SKM-1 treated with dmso at 0.1 percent for 144 hours (cell line): Measurements from ENCODE around the gene KMT2B.
A peak's percentile ranks its signal among the peaks of the same experiment; 100 is the strongest.

ENCODE experiments used
- DNase-seq: peaks from one replicate; lab custom pipeline; 2025; ENCODE audit not compliant: unreplicated experiment; lab: John Stamatoyannopoulos, UW

KMT2B gene

GRCh38 chr19:35741203-35741515 is 23.4 kb downstream of the KMT2B start:
- no peak for DNase-seq

- peak; percentile 57 for DNase-seq
These were observed 24.4 kb downstream of the KMT2B start, which contains the start of gene IGFLR1 for GRCh38 chr19:35742121-35742724. IGFLR1 (minus strand) TSS chr19:35742452; CDS start chr19:35741180, 1,272 bp downstream.

GRCh38 chr19:35743640-35744429 is 26.0 kb downstream of the KMT2B start:
- DNase-seq: no peak

- peak; percentile 98 for DNase-seq
These were observed 26.9 kb downstream of the KMT2B start for GRCh38 chr19:35744430-35745327.

- peak; percentile 99 for DNase-seq
These were observed 27.7 kb downstream of the KMT2B start, which contains the start of the genes PSENEN and U2AF1L4 for GRCh38 chr19:35745328-35746086. PSENEN (plus strand) TSS chr19:35745651; CDS start chr19:35745931, 280 bp downstream. U2AF1L4 (minus strand) TSS chr19:35745418; CDS start chr19:35745391, 27 bp downstream.

GRCh38 chr19:35746087-35746462 is 28.3 kb downstream of the KMT2B start:
- no peak for DNase-seq

- DNase-seq: no peak
These were observed 28.7 kb downstream of the KMT2B start for GRCh38 chr19:35746531-35746930.

- peak; percentile 99 for DNase-seq
These were observed 30.6 kb downstream of the KMT2B start, which contains the start of gene LIN37 for GRCh38 chr19:35748106-35749020. LIN37 (plus strand) TSS chr19:35748576; CDS start chr19:35748725, 149 bp downstream.

GRCh38 chr19:35750167-35750566 is 32.4 kb downstream of the KMT2B start:
- DNase-seq: no peak

GRCh38 chr19:35751839-35752745 is 34.3 kb downstream of the KMT2B start:
- no peak for DNase-seq

GRCh38 chr19:35752746-35753350 is 35.0 kb downstream of the KMT2B start:
- no peak for DNase-seq

GRCh38 chr19:35753634-35754369 is 36.0 kb downstream of the KMT2B start:
- no peak for DNase-seq

GRCh38 chr19:35754370-35755130 is 36.7 kb downstream of the KMT2B start:
- no peak for DNase-seq

- no peak for DNase-seq
These were observed 37.3 kb downstream of the KMT2B start for GRCh38 chr19:35755131-35755549.

GRCh38 chr19:35755550-35756376 is 38.0 kb downstream of the KMT2B start:
- no peak for DNase-seq
